AG04450 (cell line): ENCODE measurements around the gene MAP3K5. TPM values are rescaled to one million over a fixed set of nuclear protein-coding genes. Genes with fewer than 3 reads are reported as not detected.
A peak's percentile ranks its signal among the peaks of the same experiment; 100 is the strongest.

Source experiments
- CTCF ChIA-PET: fragments of 300-600, 350-600 bp; formaldehyde crosslinking; extraction: SDS; loops from one replicate; lab custom pipeline; 2022; ENCODE audit warnings: antibody characterized with exemption, inconsistent platforms; lab: Charles Lee
- POLR2A ChIA-PET: fragments of 350-600 bp; formaldehyde crosslinking; extraction: SDS; loops from one replicate; lab custom pipeline; 2021; ENCODE audit warnings: antibody characterized with exemption, inconsistent platforms; lab: Yijun Ruan, JAX
- DNase-seq: peaks from one replicate; pipeline ENCODE4 v3.0.0-alpha.2; 2011; ENCODE audit warnings: low read depth, low spot score
- H3K27ac ChIP-seq: one replicate; pipeline ENCODE4 v1.5.1; 2012; ENCODE audit warnings: low read depth, low read length, control low read depth
- H3K27me3 ChIP-seq: one replicate; pipeline ENCODE4 v1.6.0; 2012; ENCODE audit warnings: low read length; ENCODE audit not compliant: control insufficient read depth, insufficient read depth
- H3K4me3 ChIP-seq: 2 replicates; pipeline ENCODE4 v1.5.1; 2011; ENCODE audit warnings: mild to moderate bottlenecking, low read depth, low read length, control low read depth
- H3K9me3 ChIP-seq: 2 replicates; pipeline ENCODE4 v1.5.1; 2012; ENCODE audit warnings: low read length; ENCODE audit not compliant: control insufficient read depth, insufficient read depth
- CTCF ChIP-seq: IDR thresholded peaks from 2 replicates; pipeline ENCODE4 v1.5.1; 2011; ENCODE audit warnings: low read depth, low read length, control low read depth, inconsistent platforms
- polyA plus RNA-seq: library from polyadenylated mRNA; depleted of rRNA; stranded (reverse); fragments of >200 nt; gene quantifications from 2 replicates; pipeline ENCODE4 v1.2.3, GENCODE V29; 2011

Gene MAP3K5
- polyA plus RNA-seq, 1 experiment, result 17.0 TPM

DNA sequence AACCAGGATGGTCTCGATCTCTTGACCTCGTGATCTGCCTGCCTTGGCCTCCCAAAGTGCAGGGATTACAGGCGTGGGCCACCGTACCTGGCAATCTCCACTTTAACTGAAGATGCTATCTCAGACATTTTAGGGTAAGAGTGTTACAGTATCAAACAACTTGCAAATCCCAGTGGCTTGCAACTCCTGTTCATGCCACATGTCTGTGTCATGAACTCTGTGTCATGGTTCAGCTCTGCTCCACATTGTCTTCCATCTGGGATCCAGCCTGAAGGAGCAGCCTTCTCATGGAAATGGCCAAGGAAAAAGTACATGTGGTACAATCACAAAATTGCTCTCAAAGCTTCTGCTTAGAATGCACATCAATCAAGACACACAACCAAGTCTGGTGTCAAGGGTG lies 114.9 kb downstream of the MAP3K5 start:
- no peaks in the 10 kb centered on the region for H3K27me3 ChIP-seq
- ChIA-PET POLR2A (no interaction called here), CTCF (interaction anchor here (1.9 kb wide), 1 partner anchor 115 kb away, joined by 8 read pairs; the partner anchor contains the start of gene MAP3K5)
- no peak for TF ChIP-seq CTCF
- DNase-seq, result no peak
- no peak overlapping the region for H3K4me3 ChIP-seq
- no peaks in the 10 kb centered on the region for H3K9me3 ChIP-seq
- H3K27ac ChIP-seq, result no peak overlapping the region

DNA sequence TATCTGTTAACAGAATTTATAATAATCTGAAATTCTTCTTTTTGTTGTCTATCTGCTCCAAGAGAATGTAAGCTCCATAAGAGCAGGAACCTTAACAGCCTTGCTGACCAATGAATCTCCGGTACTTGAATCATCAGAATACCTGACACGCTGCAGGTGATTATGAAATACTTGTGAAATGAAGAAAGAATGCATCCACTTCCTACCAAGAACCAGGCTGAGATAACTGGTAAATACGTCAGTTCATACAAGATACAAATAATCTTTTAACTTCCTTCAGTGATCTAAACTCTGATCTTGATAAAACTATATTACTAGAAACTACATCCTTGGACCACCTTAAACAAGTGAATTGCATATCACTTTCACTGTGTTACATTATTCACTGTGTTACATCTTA lies 116.2 kb downstream of the MAP3K5 start:
- POLR2A ChIA-PET, result no interaction called here
- no peak for TF ChIP-seq CTCF
- no peaks in the 10 kb centered on the region for H3K27me3 ChIP-seq
- no peak overlapping the region for H3K4me3 ChIP-seq
- CTCF ChIA-PET, result no interaction called here
- H3K27ac ChIP-seq, result no peak overlapping the region
- no peaks in the 10 kb centered on the region for H3K9me3 ChIP-seq
- no peak for DNase-seq

DNA sequence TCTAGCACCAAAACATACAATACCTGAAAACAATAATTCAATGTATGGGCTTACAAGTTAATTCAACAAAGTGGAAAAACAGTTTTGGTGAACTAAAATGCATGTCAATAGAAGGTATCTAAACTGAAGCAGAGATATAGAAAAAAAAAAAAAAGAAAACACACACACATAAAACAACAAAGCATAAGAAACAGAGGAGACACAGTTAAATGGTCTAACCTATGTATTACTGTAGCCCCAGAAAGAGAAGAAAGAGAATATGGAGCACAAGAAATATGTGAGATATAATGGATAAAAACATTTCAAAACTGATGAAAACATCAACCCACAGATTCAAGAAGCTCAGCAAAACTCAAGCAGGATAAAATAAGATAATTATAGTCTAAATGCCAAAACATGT lies 118.7 kb downstream of the MAP3K5 start:
- H3K27ac ChIP-seq, result no peak overlapping the region
- CTCF ChIA-PET, result interaction anchor here (2.0 kb wide), 1 partner anchor 119 kb away, joined by 8 read pairs; the partner anchor contains the start of gene MAP3K5
- no peak overlapping the region for H3K4me3 ChIP-seq
- H3K27me3 ChIP-seq, result no peaks in the 10 kb centered on the region
- POLR2A ChIA-PET, result no interaction called here
- no peak for TF ChIP-seq CTCF
- no peaks in the 10 kb centered on the region for H3K9me3 ChIP-seq
- no peak for DNase-seq

DNA sequence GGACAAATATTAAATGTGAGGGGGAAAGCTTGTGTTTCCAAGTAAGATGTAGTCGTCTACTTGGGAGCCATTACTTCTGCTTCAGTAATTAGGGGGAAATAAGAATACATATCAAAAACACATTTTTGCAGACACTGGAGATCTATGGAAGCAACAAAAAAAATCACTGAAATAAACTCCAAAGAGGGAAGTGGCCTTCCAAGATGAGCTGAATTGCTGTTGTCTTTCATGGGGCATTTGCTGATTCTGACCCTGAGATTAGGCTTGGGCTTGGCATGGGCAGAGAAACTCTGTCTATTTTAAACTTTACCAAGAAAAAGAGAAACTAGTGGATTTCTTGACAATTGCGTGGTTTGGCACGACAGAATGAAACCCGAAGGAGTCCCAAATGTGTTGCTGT lies 120.1 kb downstream of the MAP3K5 start:
- no peak for TF ChIP-seq CTCF
- ChIA-PET POLR2A (no interaction called here), CTCF (interaction anchor here (2.0 kb wide), 1 partner anchor 120 kb away, joined by 8 read pairs; the partner anchor contains the start of gene MAP3K5)
- H3K4me3 ChIP-seq, result no peak overlapping the region
- DNase-seq, result no peak
- H3K27me3 ChIP-seq, result no peaks in the 10 kb centered on the region
- H3K27ac ChIP-seq, result no peak overlapping the region
- H3K9me3 ChIP-seq, result no peaks in the 10 kb centered on the region

DNA sequence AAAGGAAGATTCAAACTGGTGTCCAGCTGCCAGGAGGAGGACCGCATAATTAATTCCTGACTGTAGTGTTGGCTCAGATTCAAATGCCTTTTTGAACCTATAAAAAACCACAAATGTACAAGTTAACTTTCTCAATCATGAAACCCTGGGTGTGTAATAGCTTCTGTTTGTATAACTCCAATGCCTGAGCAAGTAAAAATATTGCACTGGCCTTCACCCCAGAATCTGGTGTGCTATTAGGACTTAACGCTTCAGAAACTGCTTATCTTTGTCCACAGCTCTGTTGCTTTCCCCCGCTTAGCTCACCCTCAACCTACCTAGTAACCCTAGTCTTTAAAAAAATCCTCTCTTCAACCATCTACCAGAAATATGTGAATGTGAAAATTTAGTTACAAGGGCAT lies 123.0 kb downstream of the MAP3K5 start:
- CTCF ChIA-PET, result interaction anchor here (1.0 to 1.3 kb wide), 2 partner anchors 24 to 25 kb away, joined by 4 read pairs; no protein-coding TSS in a partner anchor
- Histone ChIP-seq H3K9me3 (no peaks in the 10 kb centered on the region), H3K27ac (no peak overlapping the region), H3K4me3 (no peak overlapping the region), H3K27me3 (no peaks in the 10 kb centered on the region)
- POLR2A ChIA-PET, result interaction anchor here (0.6 to 2.0 kb wide), 3 partner anchors 10 to 123 kb away, joined by 3 to 6 read pairs (median 3); partner anchors contain the start of gene MAP3K5
- DNase-seq, result peak; percentile 73
- TF ChIP-seq CTCF, result no peak
